Measurements from ENCODE around the gene CCK.

The CCK gene

GRCh38 chr3:42225486-42226363, 40.3 kb downstream of the CCK start:
- ChIA-PET CTCF (no interaction called here), POLR2A (no interaction called here)
- WGBS (ENCODE audit: insufficient coverage) = no CpG with 5 or more reads among the region's 5 CpGs

GRCh38 chr3:42224658-42225421, 41.1 kb downstream of the CCK start:
- no peak overlapping the region for H3K27ac ChIP-seq (ENCODE audit: insufficient read depth in 1 of 2, low read depth in 1 of 2, low read length in 2 of 2, poor library complexity in 1 of 2, severe bottlenecking in 2 of 2)
- no peak for DNase-seq
- H3K27me3 ChIP-seq (replicated peaks in 2 of 5; ENCODE audit: control insufficient read depth in 4 of 5, insufficient read depth in 5 of 5, low read length in 4 of 5) = no peaks in the 10 kb centered on the region
- H3K4me1 ChIP-seq (ENCODE audit: control extremely low read depth in 1 of 4, control insufficient read depth in 4 of 4, insufficient read depth in 4 of 4, low read length in 3 of 4) = no peaks in the 10 kb centered on the region
- no peaks in the 10 kb centered on the region for H3K9me3 ChIP-seq (ENCODE audit: control extremely low read depth in 1 of 5, control insufficient read depth in 4 of 5, insufficient read depth in 2 of 5, low read depth in 1 of 5, low read length in 4 of 5)
- CTCF ChIA-PET = no interaction called here
- peaks cover 9 to 50% (median 33%) of the 10 kb centered on the region in 4 experiments for H3K36me3 ChIP-seq (ENCODE audit: control insufficient read depth in 4 of 4, insufficient read depth in 4 of 4, low read length in 3 of 4)
- POLR2A ChIA-PET = no interaction called here
- no peak overlapping the region for H3K4me3 ChIP-seq (ENCODE audit: control insufficient read depth in 1 of 7, extremely low read depth in 1 of 7, insufficient read depth in 4 of 7, low read depth in 2 of 7, low read length in 6 of 7)
- WGBS (ENCODE audit: insufficient coverage) = 88% methylated on average over 7 of the region's 12 CpGs

More at GRCh38 chr3:42225486-42226363, 40.3 kb downstream of the CCK start:
- Histone ChIP-seq H3K4me3 (ENCODE audit: control insufficient read depth in 1 of 7, extremely low read depth in 1 of 7, insufficient read depth in 4 of 7, low read depth in 2 of 7, low read length in 6 of 7) (no peak overlapping the region), H3K27ac (ENCODE audit: insufficient read depth in 1 of 2, low read depth in 1 of 2, low read length in 2 of 2, poor library complexity in 1 of 2, severe bottlenecking in 2 of 2) (no peak overlapping the region), H3K27me3 (replicated peaks in 2 of 5; ENCODE audit: control insufficient read depth in 4 of 5, insufficient read depth in 5 of 5, low read length in 4 of 5) (no peaks in the 10 kb centered on the region), H3K9me3 (ENCODE audit: control extremely low read depth in 1 of 5, control insufficient read depth in 4 of 5, insufficient read depth in 2 of 5, low read depth in 1 of 5, low read length in 4 of 5) (no peaks in the 10 kb centered on the region), H3K4me1 (ENCODE audit: control extremely low read depth in 1 of 4, control insufficient read depth in 4 of 4, insufficient read depth in 4 of 4, low read length in 3 of 4) (no peaks in the 10 kb centered on the region), H3K36me3 (ENCODE audit: control insufficient read depth in 4 of 4, insufficient read depth in 4 of 4, low read length in 3 of 4) (peaks cover 9 to 41% (median 27%) of the 10 kb centered on the region in 4 experiments)
- no peak for DNase-seq

- 93% methylated on average over 6 of the region's 9 CpGs for WGBS (ENCODE audit: insufficient coverage)
- H3K36me3 ChIP-seq (ENCODE audit: control insufficient read depth in 4 of 4, insufficient read depth in 4 of 4, low read length in 3 of 4) = peaks cover 9 to 55% (median 37%) of the 10 kb centered on the region in 4 experiments
- no peak for DNase-seq
- ChIA-PET POLR2A (no interaction called here), CTCF (no interaction called here)
- H3K27ac ChIP-seq (ENCODE audit: insufficient read depth in 1 of 2, low read depth in 1 of 2, low read length in 2 of 2, poor library complexity in 1 of 2, severe bottlenecking in 2 of 2) = no peak overlapping the region
- no peak overlapping the region for H3K4me3 ChIP-seq (ENCODE audit: control insufficient read depth in 1 of 7, extremely low read depth in 1 of 7, insufficient read depth in 4 of 7, low read depth in 2 of 7, low read length in 6 of 7)
- no peaks in the 10 kb centered on the region for H3K4me1 ChIP-seq (ENCODE audit: control extremely low read depth in 1 of 4, control insufficient read depth in 4 of 4, insufficient read depth in 4 of 4, low read length in 3 of 4)
- no peaks in the 10 kb centered on the region for H3K9me3 ChIP-seq (ENCODE audit: control extremely low read depth in 1 of 5, control insufficient read depth in 4 of 5, insufficient read depth in 2 of 5, low read depth in 1 of 5, low read length in 4 of 5)
- H3K27me3 ChIP-seq (replicated peaks in 2 of 5; ENCODE audit: control insufficient read depth in 4 of 5, insufficient read depth in 5 of 5, low read length in 4 of 5) = no peaks in the 10 kb centered on the region
These were observed 41.8 kb downstream of the CCK start for GRCh38 chr3:42224178-42224577.

- H3K27ac ChIP-seq (ENCODE audit: insufficient read depth in 1 of 2, low read depth in 1 of 2, low read length in 2 of 2, poor library complexity in 1 of 2, severe bottlenecking in 2 of 2) = no peak overlapping the region
- no peak for DNase-seq
- H3K4me1 ChIP-seq (ENCODE audit: control extremely low read depth in 1 of 4, control insufficient read depth in 4 of 4, insufficient read depth in 4 of 4, low read length in 3 of 4) = no peaks in the 10 kb centered on the region
- no peak overlapping the region for H3K4me3 ChIP-seq (ENCODE audit: control insufficient read depth in 1 of 7, extremely low read depth in 1 of 7, insufficient read depth in 4 of 7, low read depth in 2 of 7, low read length in 6 of 7)
- POLR2A ChIA-PET = no interaction called here
- 95% methylated on average over 27 of the region's 31 CpGs for WGBS (ENCODE audit: insufficient coverage)
- peaks cover 9 to 61% (median 40%) of the 10 kb centered on the region in 4 experiments for H3K36me3 ChIP-seq (ENCODE audit: control insufficient read depth in 4 of 4, insufficient read depth in 4 of 4, low read length in 3 of 4)
- CTCF ChIA-PET = interaction anchor here (0.7 kb wide), 1 partner anchor 12 kb away, joined by 4 read pairs; no protein-coding TSS in a partner anchor
- H3K9me3 ChIP-seq (ENCODE audit: control extremely low read depth in 1 of 5, control insufficient read depth in 4 of 5, insufficient read depth in 2 of 5, low read depth in 1 of 5, low read length in 4 of 5) = no peaks in the 10 kb centered on the region
- no peaks in the 10 kb centered on the region for H3K27me3 ChIP-seq (replicated peaks in 2 of 5; ENCODE audit: control insufficient read depth in 4 of 5, insufficient read depth in 5 of 5, low read length in 4 of 5)
These were observed 42.9 kb downstream of the CCK start for GRCh38 chr3:42222942-42223693.

- peak in 1 of 3 donors; percentile 8 for DNase-seq
- POLR2A ChIA-PET = no interaction called here
- Histone ChIP-seq H3K36me3 (ENCODE audit: control insufficient read depth in 4 of 4, insufficient read depth in 4 of 4, low read length in 3 of 4) (peaks cover 9 to 64% (median 44%) of the 10 kb centered on the region in 4 experiments), H3K27ac (ENCODE audit: insufficient read depth in 1 of 2, low read depth in 1 of 2, low read length in 2 of 2, poor library complexity in 1 of 2, severe bottlenecking in 2 of 2) (no peak overlapping the region), H3K9me3 (ENCODE audit: control extremely low read depth in 1 of 5, control insufficient read depth in 4 of 5, insufficient read depth in 2 of 5, low read depth in 1 of 5, low read length in 4 of 5) (no peaks in the 10 kb centered on the region), H3K4me3 (ENCODE audit: control insufficient read depth in 1 of 7, extremely low read depth in 1 of 7, insufficient read depth in 4 of 7, low read depth in 2 of 7, low read length in 6 of 7) (no peak overlapping the region), H3K4me1 (ENCODE audit: control extremely low read depth in 1 of 4, control insufficient read depth in 4 of 4, insufficient read depth in 4 of 4, low read length in 3 of 4) (peaks cover 0 to 5% (median 3%) of the 10 kb centered on the region in 4 experiments), H3K27me3 (replicated peaks in 2 of 5; ENCODE audit: control insufficient read depth in 4 of 5, insufficient read depth in 5 of 5, low read length in 4 of 5) (no peaks in the 10 kb centered on the region)
- WGBS (ENCODE audit: insufficient coverage) = 95% methylated on average over 16 of the region's 17 CpGs
- CTCF ChIA-PET = interaction anchor here (1.1 to 1.4 kb wide), 3 partner anchors 9 to 121 kb away, joined by 3 read pairs; no protein-coding TSS in a partner anchor
These were observed 45.4 kb downstream of the CCK start for GRCh38 chr3:42220436-42221121.

- POLR2A ChIA-PET = no interaction called here
- no peak overlapping the region for H3K27ac ChIP-seq (ENCODE audit: insufficient read depth in 1 of 2, low read depth in 1 of 2, low read length in 2 of 2, poor library complexity in 1 of 2, severe bottlenecking in 2 of 2)
- no peak overlapping the region for H3K4me3 ChIP-seq (ENCODE audit: control insufficient read depth in 1 of 7, extremely low read depth in 1 of 7, insufficient read depth in 4 of 7, low read depth in 2 of 7, low read length in 6 of 7)
- CTCF ChIA-PET = no interaction called here
- WGBS (ENCODE audit: insufficient coverage) = no CpG with 5 or more reads among the region's 5 CpGs
- no peaks in the 10 kb centered on the region for H3K9me3 ChIP-seq (ENCODE audit: control extremely low read depth in 1 of 5, control insufficient read depth in 4 of 5, insufficient read depth in 2 of 5, low read depth in 1 of 5, low read length in 4 of 5)
- H3K36me3 ChIP-seq (ENCODE audit: control insufficient read depth in 4 of 4, insufficient read depth in 4 of 4, low read length in 3 of 4) = peaks cover 3 to 51% (median 30%) of the 10 kb centered on the region in 4 experiments
- H3K27me3 ChIP-seq (replicated peaks in 2 of 5; ENCODE audit: control insufficient read depth in 4 of 5, insufficient read depth in 5 of 5, low read length in 4 of 5) = no peaks in the 10 kb centered on the region
- H3K4me1 ChIP-seq (ENCODE audit: control extremely low read depth in 1 of 4, control insufficient read depth in 4 of 4, insufficient read depth in 4 of 4, low read length in 3 of 4) = peaks cover 4 to 14% (median 9%) of the 10 kb centered on the region in 4 experiments
- DNase-seq = peak in 2 of 3 donors; percentile 37 to 46
These were observed 49.1 kb downstream of the CCK start for GRCh38 chr3:42216931-42217333.
